HepG2 (cell line): Measurements from ENCODE around the gene ING2. TPM values are rescaled to one million over a fixed set of nuclear protein-coding genes. Genes with fewer than 3 reads are reported as not detected.
"Not testable (repeated sequence)": the region's sequence is repeated elsewhere in the genome, so short reads cannot be mapped to it uniquely, and the experiment has no call there.

Experiments used
- ATAC-seq: fragments of 200-7000 bp; cut with Tn5 transposase; 3 replicates; pipeline ENCODE4 v1.9.1; 2020; ENCODE audit warnings: mild to moderate bottlenecking, moderate library complexity
- BruUV-seq: library from RNA; stranded (reverse); fragments of 400-500 nt; replicated peaks from 2 replicates; lab custom pipeline; 2021; lab: Mats Ljungman, UMichigan
- CTCF ChIA-PET: fragments of 300-600 bp; formaldehyde crosslinking; extraction: SDS; loops from one replicate; lab custom pipeline; 2021; ENCODE audit warnings: low total read pairs, inconsistent platforms, low intra/inter-chr PET ratio; lab: Yijun Ruan, JAX
- POLR2A ChIA-PET: fragments of 350-600 bp; sonication (Branson Sonifier 250); formaldehyde crosslinking; loops from one replicate; lab custom pipeline; 2020; ENCODE audit warnings: antibody characterized with exemption, inconsistent platforms; lab: Yijun Ruan, JAX
- DNase-seq: peaks from one replicate; pipeline ENCODE4 v3.0.0-alpha.2; 2015; ENCODE audit warnings: low spot score
- FAIRE-seq: peaks from 3 replicates; lab custom pipeline; 2011; peaks lifted over from hg19 to GRCh38; lab: Jason Lieb, UNC
- H2AFZ ChIP-seq: one replicate; pipeline ENCODE4 v1.6.1; 2011; ENCODE audit warnings: low read length, inconsistent platforms
- H3K27ac ChIP-seq: fragments of 300-600 bp; 3 replicates; pipeline ENCODE4 v1.8.0; 2011; ENCODE audit warnings: mixed run types, mild to moderate bottlenecking, mixed read lengths, low read length, inconsistent platforms; ENCODE audit not compliant: insufficient read depth; ENCODE audit errors: extremely low read length
- H3K27me3 ChIP-seq, 2 experiments: fragments of 200-600 bp in 1 of 2; 2 replicates in 1 of 2; 3 replicates in 1 of 2; pipeline versions ENCODE4 v1.6.0 to v1.8.0; 2011; ENCODE audit warnings: low read length in 2 of 2, mild to moderate bottlenecking in 2 of 2, moderate library complexity in 2 of 2, inconsistent platforms in 1 of 2; ENCODE audit not compliant: insufficient read depth in 2 of 2, control insufficient read depth in 1 of 2
- H3K36me3 ChIP-seq, 2 experiments: fragments of 200-600 bp in 1 of 2; replicated peaks in 1 of 2; 2 replicates in 1 of 2; 3 replicates in 1 of 2; pipeline versions ENCODE4 v1.5.1 to v1.8.0; 2011; ENCODE audit warnings: low read length in 2 of 2, inconsistent platforms in 1 of 2; ENCODE audit not compliant: insufficient read depth in 2 of 2, control insufficient read depth in 1 of 2
- H3K4me1 ChIP-seq: 2 replicates; pipeline ENCODE4 v1.5.1; 2012; ENCODE audit warnings: low read length, inconsistent platforms; ENCODE audit not compliant: insufficient read depth
- H3K4me2 ChIP-seq: 2 replicates; pipeline ENCODE4 v1.6.0; 2011; ENCODE audit warnings: low read depth, low read length, inconsistent platforms
- H3K4me3 ChIP-seq, 3 experiments: fragments of 200-600 bp in 1 of 3; sonication (generic), shearing (Covaris generic) in 1 of 3; replicated peaks in 1 of 3; 2 replicates each; pipeline ENCODE4 v1.5.1; 2011 to 2016; ENCODE audit warnings: low read length in 3 of 3, inconsistent platforms in 2 of 3, low read depth in 2 of 3, mild to moderate bottlenecking in 2 of 3, control low read depth in 1 of 3, mixed read lengths in 1 of 3; ENCODE audit not compliant: insufficient read depth in 1 of 3
- H3K79me2 ChIP-seq: one replicate; pipeline ENCODE4 v1.6.1; 2011; ENCODE audit warnings: low read length, inconsistent platforms; ENCODE audit not compliant: insufficient read depth
- H3K9ac ChIP-seq: 2 replicates; pipeline ENCODE4 v1.6.0; 2011; ENCODE audit warnings: mild to moderate bottlenecking, low read depth, low read length, inconsistent platforms; ENCODE audit not compliant: insufficient read depth
- H3K9me3 ChIP-seq: 2 replicates; pipeline ENCODE4 v1.5.1; 2012; ENCODE audit warnings: mild to moderate bottlenecking, low read length
- H4K20me1 ChIP-seq: 2 replicates; pipeline ENCODE4 v1.6.0; 2011; ENCODE audit warnings: inconsistent platforms, mild to moderate bottlenecking, low read length, moderate library complexity; ENCODE audit not compliant: insufficient read depth
- CEBPB ChIP-seq: IDR thresholded peaks from 2 replicates; pipeline ENCODE4 v1.6.1; 2011; ENCODE audit warnings: low read depth, low read length, improper control_type of control experiment, borderline replicate concordance
- CEBPG ChIP-seq: IDR thresholded peaks from 2 replicates; pipeline ENCODE4 v1.6.1; 2016
- ETV5 ChIP-seq: IDR thresholded peaks from 2 replicates; pipeline ENCODE4 v1.6.1; 2018; ENCODE audit warnings: missing biosample characterization, missing genetic modification reagents, inconsistent platforms, borderline replicate concordance
- KLF15 ChIP-seq: sonication (generic); formaldehyde crosslinking; IDR thresholded peaks from 2 replicates; pipeline ENCODE4 v1.8.1; 2023; ENCODE audit warnings: borderline replicate concordance, mild to moderate bottlenecking, inconsistent platforms, missing genetic modification reagents, mixed read lengths
- RCOR2 ChIP-seq: IDR thresholded peaks from 2 replicates; pipeline ENCODE4 v1.6.1; 2016; ENCODE audit warnings: missing biosample characterization, missing genetic modification reagents
- SAP130 ChIP-seq: IDR thresholded peaks from 2 replicates; pipeline ENCODE4 v1.6.1; 2016; ENCODE audit warnings: low read depth
- TMF1 ChIP-seq: sonication (generic); formaldehyde crosslinking; IDR thresholded peaks from 2 replicates; pipeline ENCODE4 v1.8.1; 2022; ENCODE audit warnings: low read depth, missing genetic modification reagents
- ZFX ChIP-seq: sonication (generic); formaldehyde crosslinking; IDR thresholded peaks from 2 replicates; pipeline ENCODE4 v1.4.0; 2020; ENCODE audit warnings: mild to moderate bottlenecking, low read depth, missing genetic modification reagents, moderate library complexity
- ZMYM2 ChIP-seq: sonication (generic); formaldehyde crosslinking; IDR thresholded peaks from 2 replicates; pipeline ENCODE4 v1.8.0; 2022; ENCODE audit warnings: mild to moderate bottlenecking, missing genetic modification reagents
- ZMYM3 ChIP-seq: sonication (generic); formaldehyde crosslinking; IDR thresholded peaks from 2 replicates; pipeline ENCODE4 v1.5.1; 2020; ENCODE audit warnings: mild to moderate bottlenecking, missing genetic modification reagents
- ZNF317 ChIP-seq: sonication (generic); formaldehyde crosslinking; IDR thresholded peaks from 2 replicates; pipeline ENCODE4 v1.5.0; 2020; ENCODE audit warnings: mild to moderate bottlenecking, missing genetic modification reagents
- WGBS: methylation state at CpG from one replicate; pipeline ENCODE4 v1.1.6; 2017; ENCODE audit warnings: low lambda C conversion rate; 5-methylcytosine and 5-hydroxymethylcytosine counted together
- in situ Hi-C: cut with HindIII; loops from 2 replicates; pipeline ENCODE4 v1.10.0; 2017; ENCODE audit warnings: low pct_unique_long_range_greater_than_20kb; ENCODE audit not compliant: extremely low pct_ligation_motif_present
- intact Hi-C: fragments of 100-400 bp; cut with micrococcal nuclease; formaldehyde crosslinking; loops from one replicate; pipeline ENCODE4 v1.10.0; 2022; ENCODE audit not compliant: unreplicated experiment
- polyA plus RNA-seq, 8 experiments: library from polyadenylated mRNA; depleted of rRNA in 3 of 8; stranded (reverse) in 7 of 8; unstranded in 1 of 8; fragments of >200 nt; fragmentation: Illumina TruSeq in 4 of 8; extraction: Trizol in 4 of 8; gene quantifications; 2 replicates each; pipeline versions ENCODE4 v1.2.1 to v1.2.3, GENCODE V29; 2011 to 2016; ENCODE audit warnings: low read depth in 4 of 8, missing spikeins in 1 of 8, mixed read lengths in 1 of 8; ENCODE audit not compliant: insufficient read depth in 1 of 8
- total RNA-seq, 5 experiments: library from RNA; depleted of rRNA; stranded (reverse); fragments of >200 nt; fragmentation: Illumina TruSeq; extraction: Trizol; gene quantifications; 2 replicates each; pipeline ENCODE4 v1.2.3, GENCODE V29; 2016; ENCODE audit warnings: low read depth in 1 of 5

ING2 gene
- total and polyA plus RNA-seq, 2 of the 13 experiments (the other 11 are each of a cell fraction or from before 2014, with no cell fraction given): 6.6 to 12.4 TPM

- POLR2A ChIA-PET, H2AFZ ChIP-seq, H3K36me3 ChIP-seq, ATAC-seq, H3K27ac ChIP-seq, H3K79me2 ChIP-seq, in situ Hi-C loops, CTCF ChIA-PET, H3K4me2 ChIP-seq, FAIRE-seq, DNase-seq, BruUV-seq, H4K20me1 ChIP-seq, H3K9me3 ChIP-seq, H3K9ac ChIP-seq, intact Hi-C loops, H3K4me3 ChIP-seq, H3K27me3 ChIP-seq: not testable (repeated sequence)
- H3K4me1 ChIP-seq: peaks cover 10% of the 10 kb centered on the region; the same call in 1 of the 2 replicates
- WGBS: 85% methylated on average over 21 of the region's 33 CpGs
These were observed 22.3 kb upstream of the ING2 start for GRCh38 chr4:183482515-183483095.

- peak overlapping the region; percentile 15; the same call in 1 of the 2 replicates for H3K4me2 ChIP-seq
- DNase-seq (no peak), FAIRE-seq (no peak), ATAC-seq (peak; percentile 70)
- H3K79me2 ChIP-seq: no peaks in the 10 kb centered on the region
- POLR2A ChIA-PET: no interaction called here
- TF ChIP-seq SAP130 (CRISPR knock-in tag) (0 out of 2 replicates have a peak, but pooled peaks have one; percentile 30), ETV5 (CRISPR knock-in tag) (peak; percentile 70; the same call in 1 of the 2 replicates), RCOR2 (CRISPR knock-in tag) (0 out of 2 replicates have a peak, but pooled peaks have one; percentile 38), ZFX (CRISPR knock-in tag) (0 out of 2 replicates have a peak, but pooled peaks have one; percentile 24), TMF1 (CRISPR knock-in tag) (no peak), CEBPB (peak; percentile 86), ZNF317 (0 out of 2 replicates have a peak, but pooled peaks have one; percentile 26), ZMYM2 (peak; percentile 80; the same call in 1 of the 2 replicates), ZMYM3 (CRISPR knock-in tag) (0 out of 2 replicates have a peak, but pooled peaks have one; percentile 33), KLF15 (CRISPR knock-in tag) (no peak), CEBPG (CRISPR knock-in tag) (peak; percentile 82)
- H3K4me3 ChIP-seq: no peak overlapping the region
- BruUV-seq: no TSS peak
- CTCF ChIA-PET: no interaction called here
- H3K27ac ChIP-seq: no peak overlapping the region
- no peaks in the 10 kb centered on the region for H3K36me3 ChIP-seq
- no peaks in the 10 kb centered on the region for H3K9me3 ChIP-seq
- WGBS: 35% methylated on average over 7 of the region's 7 CpGs
- no peak overlapping the region for H3K9ac ChIP-seq
- no peak overlapping the region for H2AFZ ChIP-seq
- H3K27me3 ChIP-seq: no peaks in the 10 kb centered on the region
- H4K20me1 ChIP-seq: no peaks in the 10 kb centered on the region
- H3K4me1 ChIP-seq: peaks cover 10% of the 10 kb centered on the region; the same call in 1 of the 2 replicates
- intact Hi-C loops (no loop called here), in situ Hi-C loops (no loop called here)
These were observed 20.9 kb upstream of the ING2 start for GRCh38 chr4:183483997-183484396.
